HEK293 (cell line): ENCODE data around the gene HAUS8.

ENCODE experiments used
- BCL11B ChIP-seq: fragments of 450-650 bp; formaldehyde crosslinking; IDR thresholded peaks from 2 replicates; pipeline ENCODE4 v1.5.1; 2016; ENCODE audit warnings: low read depth, missing biosample characterization, missing genetic modification characterization
- HOXA7 ChIP-seq: sonication (generic); formaldehyde crosslinking; IDR thresholded peaks from 2 replicates; pipeline ENCODE4 v1.8.1; 2022; ENCODE audit warnings: missing genetic modification reagents, borderline replicate concordance
- KLF16 ChIP-seq: fragments of 450-650 bp; formaldehyde crosslinking; IDR thresholded peaks from 2 replicates; pipeline ENCODE4 v1.5.1; 2017; ENCODE audit warnings: missing biosample characterization, missing genetic modification characterization
- OVOL3 ChIP-seq: fragments of 450-650 bp; formaldehyde crosslinking; IDR thresholded peaks from 2 replicates; pipeline ENCODE4 v1.5.1; 2016; ENCODE audit warnings: missing biosample characterization, missing genetic modification characterization
- ZBTB7A ChIP-seq: fragments of 450-650 bp; formaldehyde crosslinking; IDR thresholded peaks from 2 replicates; pipeline ENCODE4 v1.5.1; 2016; ENCODE audit warnings: low read depth, missing biosample characterization, missing genetic modification characterization
- ZBTB8A ChIP-seq: fragments of 450-650 bp; formaldehyde crosslinking; IDR thresholded peaks from 2 replicates; pipeline ENCODE4 v1.5.1; 2016; ENCODE audit warnings: missing biosample characterization, missing genetic modification characterization
- ZNF133 ChIP-seq: fragments of 450-650 bp; formaldehyde crosslinking; IDR thresholded peaks from 2 replicates; pipeline ENCODE4 v1.5.1; 2016; ENCODE audit warnings: missing biosample characterization, missing genetic modification characterization
- ZNF518A ChIP-seq: fragments of 450-650 bp; formaldehyde crosslinking; conservative IDR thresholded peaks from 2 replicates; pipeline ENCODE4 v1.5.1; 2016; ENCODE audit warnings: low read depth, missing biosample characterization, missing genetic modification characterization
- ZNF549 ChIP-seq: fragments of 450-650 bp; IDR thresholded peaks from 2 replicates; pipeline ENCODE4 v1.5.1; 2018; ENCODE audit warnings: missing biosample characterization, missing genetic modification characterization, mild to moderate bottlenecking, inconsistent platforms, moderate library complexity
- TF ChIP-seq, protein P1 (sequence below): fragments of 450-650 bp; formaldehyde crosslinking; IDR thresholded peaks from 2 replicates; pipeline ENCODE4 v1.5.1; 2016; ENCODE audit warnings: missing biosample characterization, missing genetic modification characterization
- TF ChIP-seq, protein P2 (sequence below): fragments of 450-650 bp; formaldehyde crosslinking; IDR thresholded peaks from 2 replicates; pipeline ENCODE4 v1.5.1; 2016; ENCODE audit warnings: missing biosample characterization, missing genetic modification characterization
- TF ChIP-seq, protein P3 (sequence below): fragments of 450-650 bp; formaldehyde crosslinking; IDR thresholded peaks from 2 replicates; pipeline ENCODE4 v1.5.1; 2016; ENCODE audit warnings: missing biosample characterization, missing genetic modification characterization

DNA sequence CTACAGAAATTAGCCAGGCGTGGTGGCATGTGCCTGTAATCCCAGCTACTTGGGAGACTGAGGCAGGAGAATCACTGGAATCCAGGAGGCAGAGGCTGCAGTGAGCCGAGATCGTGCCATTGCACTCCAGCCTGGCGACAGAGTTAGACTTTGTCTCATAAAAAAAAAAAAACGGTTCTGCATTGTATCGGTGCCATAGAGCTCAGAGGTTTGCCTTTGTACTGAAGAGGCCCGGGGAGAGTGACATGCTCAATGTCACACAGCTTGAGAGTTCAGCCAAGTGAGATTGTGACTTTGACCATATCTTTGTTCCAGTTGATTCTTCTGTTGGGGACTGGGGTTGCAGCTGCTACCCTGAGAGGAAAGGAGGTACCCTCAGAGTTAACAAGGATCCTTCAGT, 4.3 kb downstream of the HAUS8 start:
- TF ChIP-seq ZNF518A (tag by site-specific recombination), result no peak
- TF ChIP-seq, protein P1, sequence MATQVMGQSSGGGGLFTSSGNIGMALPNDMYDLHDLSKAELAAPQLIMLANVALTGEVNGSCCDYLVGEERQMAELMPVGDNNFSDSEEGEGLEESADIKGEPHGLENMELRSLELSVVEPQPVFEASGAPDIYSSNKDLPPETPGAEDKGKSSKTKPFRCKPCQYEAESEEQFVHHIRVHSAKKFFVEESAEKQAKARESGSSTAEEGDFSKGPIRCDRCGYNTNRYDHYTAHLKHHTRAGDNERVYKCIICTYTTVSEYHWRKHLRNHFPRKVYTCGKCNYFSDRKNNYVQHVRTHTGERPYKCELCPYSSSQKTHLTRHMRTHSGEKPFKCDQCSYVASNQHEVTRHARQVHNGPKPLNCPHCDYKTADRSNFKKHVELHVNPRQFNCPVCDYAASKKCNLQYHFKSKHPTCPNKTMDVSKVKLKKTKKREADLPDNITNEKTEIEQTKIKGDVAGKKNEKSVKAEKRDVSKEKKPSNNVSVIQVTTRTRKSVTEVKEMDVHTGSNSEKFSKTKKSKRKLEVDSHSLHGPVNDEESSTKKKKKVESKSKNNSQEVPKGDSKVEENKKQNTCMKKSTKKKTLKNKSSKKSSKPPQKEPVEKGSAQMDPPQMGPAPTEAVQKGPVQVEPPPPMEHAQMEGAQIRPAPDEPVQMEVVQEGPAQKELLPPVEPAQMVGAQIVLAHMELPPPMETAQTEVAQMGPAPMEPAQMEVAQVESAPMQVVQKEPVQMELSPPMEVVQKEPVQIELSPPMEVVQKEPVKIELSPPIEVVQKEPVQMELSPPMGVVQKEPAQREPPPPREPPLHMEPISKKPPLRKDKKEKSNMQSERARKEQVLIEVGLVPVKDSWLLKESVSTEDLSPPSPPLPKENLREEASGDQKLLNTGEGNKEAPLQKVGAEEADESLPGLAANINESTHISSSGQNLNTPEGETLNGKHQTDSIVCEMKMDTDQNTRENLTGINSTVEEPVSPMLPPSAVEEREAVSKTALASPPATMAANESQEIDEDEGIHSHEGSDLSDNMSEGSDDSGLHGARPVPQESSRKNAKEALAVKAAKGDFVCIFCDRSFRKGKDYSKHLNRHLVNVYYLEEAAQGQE (tag by site-specific recombination), result no peak
- TF ChIP-seq ZNF133 (tag by site-specific recombination), result no peak
- no peak for TF ChIP-seq OVOL3
- no peak for TF ChIP-seq ZBTB8A (tag by site-specific recombination)
- no peak for TF ChIP-seq KLF16 (tag by site-specific recombination)
- no peak for TF ChIP-seq BCL11B (tag by site-specific recombination)
- no peak for TF ChIP-seq ZNF549 (tag by site-specific recombination)
- TF ChIP-seq, protein P2, sequence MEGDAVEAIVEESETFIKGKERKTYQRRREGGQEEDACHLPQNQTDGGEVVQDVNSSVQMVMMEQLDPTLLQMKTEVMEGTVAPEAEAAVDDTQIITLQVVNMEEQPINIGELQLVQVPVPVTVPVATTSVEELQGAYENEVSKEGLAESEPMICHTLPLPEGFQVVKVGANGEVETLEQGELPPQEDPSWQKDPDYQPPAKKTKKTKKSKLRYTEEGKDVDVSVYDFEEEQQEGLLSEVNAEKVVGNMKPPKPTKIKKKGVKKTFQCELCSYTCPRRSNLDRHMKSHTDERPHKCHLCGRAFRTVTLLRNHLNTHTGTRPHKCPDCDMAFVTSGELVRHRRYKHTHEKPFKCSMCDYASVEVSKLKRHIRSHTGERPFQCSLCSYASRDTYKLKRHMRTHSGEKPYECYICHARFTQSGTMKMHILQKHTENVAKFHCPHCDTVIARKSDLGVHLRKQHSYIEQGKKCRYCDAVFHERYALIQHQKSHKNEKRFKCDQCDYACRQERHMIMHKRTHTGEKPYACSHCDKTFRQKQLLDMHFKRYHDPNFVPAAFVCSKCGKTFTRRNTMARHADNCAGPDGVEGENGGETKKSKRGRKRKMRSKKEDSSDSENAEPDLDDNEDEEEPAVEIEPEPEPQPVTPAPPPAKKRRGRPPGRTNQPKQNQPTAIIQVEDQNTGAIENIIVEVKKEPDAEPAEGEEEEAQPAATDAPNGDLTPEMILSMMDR (tag by site-specific recombination), result no peak
- no peak for TF ChIP-seq HOXA7 (CRISPR knock-in tag)
- TF ChIP-seq, protein P3, sequence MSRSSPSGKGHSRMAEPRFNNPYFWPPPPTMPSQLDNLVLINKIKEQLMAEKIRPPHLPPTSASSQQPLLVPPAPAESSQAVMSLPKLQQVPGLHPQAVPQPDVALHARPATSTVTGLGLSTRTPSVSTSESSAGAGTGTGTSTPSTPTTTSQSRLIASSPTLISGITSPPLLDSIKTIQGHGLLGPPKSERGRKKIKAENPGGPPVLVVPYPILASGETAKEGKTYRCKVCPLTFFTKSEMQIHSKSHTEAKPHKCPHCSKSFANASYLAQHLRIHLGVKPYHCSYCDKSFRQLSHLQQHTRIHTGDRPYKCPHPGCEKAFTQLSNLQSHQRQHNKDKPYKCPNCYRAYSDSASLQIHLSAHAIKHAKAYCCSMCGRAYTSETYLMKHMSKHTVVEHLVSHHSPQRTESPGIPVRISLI (tag by site-specific recombination), result no peak
- no peak for TF ChIP-seq ZBTB7A (tag by site-specific recombination)
